WTC11 (cell line): ENCODE measurements around the gene SPRY1. TPM values are rescaled to one million over a fixed set of nuclear protein-coding genes. Genes with fewer than 3 reads are reported as not detected.

Experiments used
- ATAC-seq: fragments of 200-7000 bp; cut with Tn5 transposase; 2 replicates; pipeline ENCODE4 v1.10.0; 2021; ENCODE audit warnings: mild to moderate bottlenecking, moderate library complexity
- CTCF ChIA-PET: fragments of 300-600 bp; sonication (Branson Sonifier 250); formaldehyde crosslinking; loops from one replicate; lab custom pipeline; 2021; ENCODE audit warnings: antibody characterized with exemption; lab: Charles Lee
- POLR2A ChIA-PET: fragments of 350-600 bp; sonication (Branson Sonifier 250); formaldehyde crosslinking; loops from one replicate; lab custom pipeline; 2021; ENCODE audit warnings: antibody characterized with exemption; lab: Charles Lee
- DNase-seq: peaks from one replicate; pipeline ENCODE4 v3.0.0; 2021; ENCODE audit warnings: low spot score
- H3K27ac Mint-ChIP-seq: 2 replicates; pipeline ENCODE4 v1.8.0; 2021; ENCODE audit warnings: mixed read lengths
- H3K27me3 Mint-ChIP-seq: 2 replicates; pipeline ENCODE4 v1.8.0; 2021; ENCODE audit warnings: low read depth, mild to moderate bottlenecking, moderate library complexity, mixed read lengths
- H3K36me3 Mint-ChIP-seq: 2 replicates; pipeline ENCODE4 v1.8.0; 2021; ENCODE audit warnings: mixed read lengths
- H3K4me1 Mint-ChIP-seq: 2 replicates; pipeline ENCODE4 v1.8.0; 2022; ENCODE audit warnings: mixed read lengths
- H3K4me3 Mint-ChIP-seq: 2 replicates; pipeline ENCODE4 v1.8.0; 2021; ENCODE audit warnings: mild to moderate bottlenecking, moderate library complexity, mixed read lengths
- H3K9me3 Mint-ChIP-seq: 2 replicates; pipeline ENCODE4 v1.8.0; 2021; ENCODE audit warnings: mixed read lengths
- ELF4 ChIP-seq: sonication (generic); formaldehyde crosslinking; IDR thresholded peaks from 2 replicates; pipeline ENCODE4 v1.8.1; 2022; ENCODE audit warnings: low read depth, mild to moderate bottlenecking, moderate library complexity, missing genetic modification reagents
- FOXJ3 ChIP-seq: sonication (generic); formaldehyde crosslinking; IDR thresholded peaks from 2 replicates; pipeline ENCODE4 v1.9.0; 2021; ENCODE audit warnings: missing genetic modification reagents, mild to moderate bottlenecking, borderline replicate concordance
- FOXP1 ChIP-seq: sonication (generic); formaldehyde crosslinking; IDR thresholded peaks from 2 replicates; pipeline ENCODE4 v1.8.0; 2022; ENCODE audit warnings: missing genetic modification reagents, mild to moderate bottlenecking, moderate library complexity, borderline replicate concordance
- GRHL2 ChIP-seq: fragments of 250-450 bp; sonication (Bioruptor Pico); IDR thresholded peaks from 2 replicates; pipeline ENCODE4 v1.8.0; 2022; ENCODE audit warnings: mild to moderate bottlenecking, moderate library complexity; ENCODE audit not compliant: insufficient replicate concordance, severe bottlenecking
- MYBL2 ChIP-seq: sonication (generic); formaldehyde crosslinking; IDR thresholded peaks from 2 replicates; pipeline ENCODE4 v1.8.1; 2023; ENCODE audit warnings: mild to moderate bottlenecking, moderate library complexity, missing genetic modification reagents
- NR1H2 ChIP-seq: sonication (generic); formaldehyde crosslinking; IDR thresholded peaks from 2 replicates; pipeline ENCODE4 v1.9.0; 2021; ENCODE audit warnings: mild to moderate bottlenecking, moderate library complexity, missing genetic modification reagents
- TEAD1 ChIP-seq: sonication (generic); formaldehyde crosslinking; IDR thresholded peaks from 2 replicates; pipeline ENCODE4 v1.8.0; 2022; ENCODE audit warnings: mild to moderate bottlenecking, missing genetic modification reagents
- ZBTB21 ChIP-seq: sonication (generic); formaldehyde crosslinking; IDR thresholded peaks from 2 replicates; pipeline ENCODE4 v1.8.1; 2023; ENCODE audit warnings: mild to moderate bottlenecking, missing genetic modification reagents, borderline replicate concordance
- ZNF138 ChIP-seq: sonication (generic); formaldehyde crosslinking; conservative IDR thresholded peaks from 2 replicates; pipeline ENCODE4 v1.8.1; 2022; ENCODE audit warnings: mild to moderate bottlenecking, moderate library complexity, missing genetic modification reagents
- ZNF232 ChIP-seq: sonication (generic); formaldehyde crosslinking; IDR thresholded peaks from 2 replicates; pipeline ENCODE4 v1.8.0; 2022; ENCODE audit warnings: mild to moderate bottlenecking, missing genetic modification reagents
- total RNA-seq: library from RNA; stranded (reverse); gene quantifications from 3 replicates; pipeline ENCODE4 v1.2.3, GENCODE V29; 2021
- TF ChIP-seq, protein P1 (sequence below): sonication (generic); formaldehyde crosslinking; conservative IDR thresholded peaks from 2 replicates; pipeline ENCODE4 v1.8.1; 2023; ENCODE audit warnings: mild to moderate bottlenecking, low read depth, missing genetic modification reagents, moderate library complexity
- TF ChIP-seq, protein P2 (sequence below): sonication (generic); formaldehyde crosslinking; IDR thresholded peaks from 2 replicates; pipeline ENCODE4 v1.8.0; 2022; ENCODE audit warnings: missing genetic modification reagents
- TF ChIP-seq, protein P3 (sequence below): fragments of 250-450 bp; sonication (Bioruptor Pico); IDR thresholded peaks from 2 replicates; pipeline ENCODE4 v1.9.0; 2021; ENCODE audit warnings: moderate library complexity, mild to moderate bottlenecking, inconsistent platforms, borderline replicate concordance
- TF ChIP-seq, protein P4 (sequence below): sonication (generic); formaldehyde crosslinking; conservative IDR thresholded peaks from 2 replicates; pipeline ENCODE4 v1.8.1; 2022; ENCODE audit warnings: mild to moderate bottlenecking, missing genetic modification reagents
- TF ChIP-seq, protein P5 (sequence below): sonication (generic); formaldehyde crosslinking; IDR thresholded peaks from 2 replicates; pipeline ENCODE4 v1.8.0; 2023; ENCODE audit warnings: missing genetic modification reagents, mild to moderate bottlenecking, borderline replicate concordance

The SPRY1 gene
- total RNA-seq, 1 experiment from 2014 or later, result 107 TPM

DNA sequence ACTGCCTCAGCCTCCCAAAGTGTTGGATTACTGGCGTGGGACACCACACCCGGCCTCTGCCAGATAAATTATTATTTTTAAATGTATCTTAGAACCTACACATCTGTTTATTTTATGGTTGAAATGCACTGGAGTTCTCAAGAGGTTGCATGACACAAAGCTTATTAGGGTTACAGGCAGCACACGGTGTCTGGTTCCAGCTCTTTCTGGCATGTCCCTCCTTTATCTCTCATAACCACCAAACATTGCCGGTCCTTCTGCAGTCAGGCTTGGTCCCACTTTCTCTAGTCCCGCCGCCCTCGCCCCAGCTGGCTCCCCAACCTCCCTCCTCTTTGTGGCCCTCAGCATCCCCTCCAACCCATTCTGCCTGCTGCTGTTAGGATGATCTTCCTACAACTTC lies 39.7 kb upstream of the SPRY1 start (continued):
- TF ChIP-seq, protein P1, sequence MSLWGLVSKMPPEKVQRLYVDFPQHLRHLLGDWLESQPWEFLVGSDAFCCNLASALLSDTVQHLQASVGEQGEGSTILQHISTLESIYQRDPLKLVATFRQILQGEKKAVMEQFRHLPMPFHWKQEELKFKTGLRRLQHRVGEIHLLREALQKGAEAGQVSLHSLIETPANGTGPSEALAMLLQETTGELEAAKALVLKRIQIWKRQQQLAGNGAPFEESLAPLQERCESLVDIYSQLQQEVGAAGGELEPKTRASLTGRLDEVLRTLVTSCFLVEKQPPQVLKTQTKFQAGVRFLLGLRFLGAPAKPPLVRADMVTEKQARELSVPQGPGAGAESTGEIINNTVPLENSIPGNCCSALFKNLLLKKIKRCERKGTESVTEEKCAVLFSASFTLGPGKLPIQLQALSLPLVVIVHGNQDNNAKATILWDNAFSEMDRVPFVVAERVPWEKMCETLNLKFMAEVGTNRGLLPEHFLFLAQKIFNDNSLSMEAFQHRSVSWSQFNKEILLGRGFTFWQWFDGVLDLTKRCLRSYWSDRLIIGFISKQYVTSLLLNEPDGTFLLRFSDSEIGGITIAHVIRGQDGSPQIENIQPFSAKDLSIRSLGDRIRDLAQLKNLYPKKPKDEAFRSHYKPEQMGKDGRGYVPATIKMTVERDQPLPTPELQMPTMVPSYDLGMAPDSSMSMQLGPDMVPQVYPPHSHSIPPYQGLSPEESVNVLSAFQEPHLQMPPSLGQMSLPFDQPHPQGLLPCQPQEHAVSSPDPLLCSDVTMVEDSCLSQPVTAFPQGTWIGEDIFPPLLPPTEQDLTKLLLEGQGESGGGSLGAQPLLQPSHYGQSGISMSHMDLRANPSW (CRISPR knock-in tag), result no peak
- TF ChIP-seq TEAD1 (CRISPR knock-in tag) (no peak), NR1H2 (CRISPR knock-in tag) (no peak), MYBL2 (CRISPR knock-in tag) (no peak), GRHL2 (CRISPR knock-in tag) (no peak)
- TF ChIP-seq, protein P2, sequence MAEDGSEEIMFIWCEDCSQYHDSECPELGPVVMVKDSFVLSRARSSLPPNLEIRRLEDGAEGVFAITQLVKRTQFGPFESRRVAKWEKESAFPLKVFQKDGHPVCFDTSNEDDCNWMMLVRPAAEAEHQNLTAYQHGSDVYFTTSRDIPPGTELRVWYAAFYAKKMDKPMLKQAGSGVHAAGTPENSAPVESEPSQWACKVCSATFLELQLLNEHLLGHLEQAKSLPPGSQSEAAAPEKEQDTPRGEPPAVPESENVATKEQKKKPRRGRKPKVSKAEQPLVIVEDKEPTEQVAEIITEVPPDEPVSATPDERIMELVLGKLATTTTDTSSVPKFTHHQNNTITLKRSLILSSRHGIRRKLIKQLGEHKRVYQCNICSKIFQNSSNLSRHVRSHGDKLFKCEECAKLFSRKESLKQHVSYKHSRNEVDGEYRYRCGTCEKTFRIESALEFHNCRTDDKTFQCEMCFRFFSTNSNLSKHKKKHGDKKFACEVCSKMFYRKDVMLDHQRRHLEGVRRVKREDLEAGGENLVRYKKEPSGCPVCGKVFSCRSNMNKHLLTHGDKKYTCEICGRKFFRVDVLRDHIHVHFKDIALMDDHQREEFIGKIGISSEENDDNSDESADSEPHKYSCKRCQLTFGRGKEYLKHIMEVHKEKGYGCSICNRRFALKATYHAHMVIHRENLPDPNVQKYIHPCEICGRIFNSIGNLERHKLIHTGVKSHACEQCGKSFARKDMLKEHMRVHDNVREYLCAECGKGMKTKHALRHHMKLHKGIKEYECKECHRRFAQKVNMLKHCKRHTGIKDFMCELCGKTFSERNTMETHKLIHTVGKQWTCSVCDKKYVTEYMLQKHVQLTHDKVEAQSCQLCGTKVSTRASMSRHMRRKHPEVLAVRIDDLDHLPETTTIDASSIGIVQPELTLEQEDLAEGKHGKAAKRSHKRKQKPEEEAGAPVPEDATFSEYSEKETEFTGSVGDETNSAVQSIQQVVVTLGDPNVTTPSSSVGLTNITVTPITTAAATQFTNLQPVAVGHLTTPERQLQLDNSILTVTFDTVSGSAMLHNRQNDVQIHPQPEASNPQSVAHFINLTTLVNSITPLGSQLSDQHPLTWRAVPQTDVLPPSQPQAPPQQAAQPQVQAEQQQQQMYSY (CRISPR knock-in tag), result no peak
- TF ChIP-seq, protein P3, sequence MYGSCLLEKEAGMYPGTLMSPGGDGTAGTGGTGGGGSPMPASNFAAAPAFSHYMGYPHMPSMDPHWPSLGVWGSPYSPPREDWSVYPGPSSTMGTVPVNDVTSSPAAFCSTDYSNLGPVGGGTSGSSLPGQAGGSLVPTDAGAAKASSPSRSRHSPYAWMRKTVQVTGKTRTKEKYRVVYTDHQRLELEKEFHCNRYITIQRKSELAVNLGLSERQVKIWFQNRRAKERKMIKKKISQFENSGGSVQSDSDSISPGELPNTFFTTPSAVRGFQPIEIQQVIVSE (CRISPR knock-in tag), result no peak
- TF ChIP-seq, all 79 proteins: peak for 0

DNA sequence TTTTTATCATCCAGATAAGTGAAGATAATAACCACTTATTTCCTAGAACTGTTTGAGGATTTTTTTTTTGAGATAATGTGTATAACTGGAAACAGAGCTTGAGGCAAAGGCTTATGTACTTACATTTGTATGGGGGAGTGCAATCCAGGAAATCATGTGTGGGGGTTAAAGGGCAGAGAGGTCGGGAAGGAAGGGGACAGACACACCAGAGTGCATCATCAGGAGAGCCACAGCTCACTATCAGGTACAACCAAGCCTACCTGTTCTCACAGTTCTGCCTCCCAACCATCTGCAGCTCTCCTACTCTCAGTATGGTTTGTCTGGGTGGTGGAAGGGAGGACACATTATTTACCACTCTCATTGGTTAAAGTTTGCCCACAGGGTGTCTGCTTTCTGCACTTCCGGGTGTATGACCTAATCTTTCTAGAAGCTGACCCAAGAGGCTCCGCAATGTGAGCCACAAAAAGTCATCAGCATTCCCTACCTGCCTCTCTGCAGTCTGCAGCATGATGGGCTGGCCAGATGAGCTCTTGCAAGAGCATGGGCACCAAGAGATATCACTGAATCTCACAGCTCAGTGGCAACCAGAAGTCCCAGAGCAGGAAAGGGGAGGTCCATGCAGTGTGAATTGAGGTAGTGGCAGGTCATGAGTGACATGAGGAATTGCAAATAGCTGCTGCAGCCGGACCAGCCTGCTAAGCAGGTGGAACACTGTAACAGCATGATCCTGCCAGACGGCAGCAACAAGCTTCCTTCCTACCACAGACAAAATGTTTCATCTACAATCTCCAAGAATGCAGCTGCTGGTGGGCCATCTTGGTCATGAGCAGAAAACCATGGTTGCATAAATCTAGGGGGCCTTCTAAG lies 36.9 kb upstream of the SPRY1 start:
- no peak overlapping the region for H3K4me3 Mint-ChIP-seq
- H3K27ac Mint-ChIP-seq, result no peak overlapping the region
- H3K4me1 Mint-ChIP-seq, result peaks cover 5% of the 10 kb centered on the region
- TF ChIP-seq, protein P4, sequence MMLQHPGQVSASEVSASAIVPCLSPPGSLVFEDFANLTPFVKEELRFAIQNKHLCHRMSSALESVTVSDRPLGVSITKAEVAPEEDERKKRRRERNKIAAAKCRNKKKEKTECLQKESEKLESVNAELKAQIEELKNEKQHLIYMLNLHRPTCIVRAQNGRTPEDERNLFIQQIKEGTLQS (CRISPR knock-in tag), result no peak
- TF ChIP-seq FOXP1 (CRISPR knock-in tag) (no peak), FOXJ3 (CRISPR knock-in tag) (no peak), ZNF232 (CRISPR knock-in tag) (no peak), ZBTB21 (CRISPR knock-in tag) (no peak), ELF4 (CRISPR knock-in tag) (no peak), ZNF138 (no peak)
- TF ChIP-seq, protein P5, sequence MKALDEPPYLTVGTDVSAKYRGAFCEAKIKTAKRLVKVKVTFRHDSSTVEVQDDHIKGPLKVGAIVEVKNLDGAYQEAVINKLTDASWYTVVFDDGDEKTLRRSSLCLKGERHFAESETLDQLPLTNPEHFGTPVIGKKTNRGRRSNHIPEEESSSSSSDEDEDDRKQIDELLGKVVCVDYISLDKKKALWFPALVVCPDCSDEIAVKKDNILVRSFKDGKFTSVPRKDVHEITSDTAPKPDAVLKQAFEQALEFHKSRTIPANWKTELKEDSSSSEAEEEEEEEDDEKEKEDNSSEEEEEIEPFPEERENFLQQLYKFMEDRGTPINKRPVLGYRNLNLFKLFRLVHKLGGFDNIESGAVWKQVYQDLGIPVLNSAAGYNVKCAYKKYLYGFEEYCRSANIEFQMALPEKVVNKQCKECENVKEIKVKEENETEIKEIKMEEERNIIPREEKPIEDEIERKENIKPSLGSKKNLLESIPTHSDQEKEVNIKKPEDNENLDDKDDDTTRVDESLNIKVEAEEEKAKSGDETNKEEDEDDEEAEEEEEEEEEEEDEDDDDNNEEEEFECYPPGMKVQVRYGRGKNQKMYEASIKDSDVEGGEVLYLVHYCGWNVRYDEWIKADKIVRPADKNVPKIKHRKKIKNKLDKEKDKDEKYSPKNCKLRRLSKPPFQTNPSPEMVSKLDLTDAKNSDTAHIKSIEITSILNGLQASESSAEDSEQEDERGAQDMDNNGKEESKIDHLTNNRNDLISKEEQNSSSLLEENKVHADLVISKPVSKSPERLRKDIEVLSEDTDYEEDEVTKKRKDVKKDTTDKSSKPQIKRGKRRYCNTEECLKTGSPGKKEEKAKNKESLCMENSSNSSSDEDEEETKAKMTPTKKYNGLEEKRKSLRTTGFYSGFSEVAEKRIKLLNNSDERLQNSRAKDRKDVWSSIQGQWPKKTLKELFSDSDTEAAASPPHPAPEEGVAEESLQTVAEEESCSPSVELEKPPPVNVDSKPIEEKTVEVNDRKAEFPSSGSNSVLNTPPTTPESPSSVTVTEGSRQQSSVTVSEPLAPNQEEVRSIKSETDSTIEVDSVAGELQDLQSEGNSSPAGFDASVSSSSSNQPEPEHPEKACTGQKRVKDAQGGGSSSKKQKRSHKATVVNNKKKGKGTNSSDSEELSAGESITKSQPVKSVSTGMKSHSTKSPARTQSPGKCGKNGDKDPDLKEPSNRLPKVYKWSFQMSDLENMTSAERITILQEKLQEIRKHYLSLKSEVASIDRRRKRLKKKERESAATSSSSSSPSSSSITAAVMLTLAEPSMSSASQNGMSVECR (CRISPR knock-in tag), result no peak
- CTCF ChIA-PET, result no interaction called here
- POLR2A ChIA-PET, result interaction anchor here (0.6 kb wide), 1 partner anchor 170 kb away, joined by 5 read pairs; no protein-coding TSS in a partner anchor
- H3K36me3 Mint-ChIP-seq, result peaks cover 13% of the 10 kb centered on the region
- no peak for ATAC-seq
- H3K27me3 Mint-ChIP-seq, result no peaks in the 10 kb centered on the region; the same call in 1 of the 2 replicates
- peaks cover 19% of the 10 kb centered on the region for H3K9me3 Mint-ChIP-seq
- DNase-seq, result no peak
